ENCODE results near the gene RNF144B. TPM values are rescaled to one million over a fixed set of nuclear protein-coding genes. Genes with fewer than 3 reads are reported as not detected.
"Not testable (repeated sequence)": the region's sequence is repeated elsewhere in the genome, so short reads cannot be mapped to it uniquely, and the experiment has no call there.

RNF144B gene
- total RNA-seq, 1 donor = 0.54 TPM

GRCh38 chr6:18405477-18406293 lies 18.5 kb downstream of the RNF144B start:
- TF ChIP-seq CTCF (IDR thresholded peaks at IDR 0.05; ENCODE audit: insufficient read depth, low read length) = no peak
- DNase-seq (ENCODE audit: low read depth) = peak; percentile 74
- H3K4me3 ChIP-seq (ENCODE audit: low read depth, low read length) = no peak overlapping the region

- no peak overlapping the region for H3K4me3 ChIP-seq (ENCODE audit: low read depth, low read length)
- no peak for TF ChIP-seq CTCF (IDR thresholded peaks at IDR 0.05; ENCODE audit: insufficient read depth, low read length)
- DNase-seq (ENCODE audit: low read depth) = no peak
These were observed 20.0 kb downstream of the RNF144B start for GRCh38 chr6:18406955-18407749.

GRCh38 chr6:18409602-18410001 lies 22.5 kb downstream of the RNF144B start:
- DNase-seq (ENCODE audit: low read depth); H3K4me3 ChIP-seq (ENCODE audit: low read depth, low read length): not testable (repeated sequence)

- no peak for DNase-seq (ENCODE audit: low read depth)
- H3K4me3 ChIP-seq (ENCODE audit: low read depth, low read length) = no peak overlapping the region
- no peak for TF ChIP-seq CTCF (IDR thresholded peaks at IDR 0.05; ENCODE audit: insufficient read depth, low read length)
These were observed 23.3 kb downstream of the RNF144B start for GRCh38 chr6:18410412-18410811.

- H3K4me3 ChIP-seq (ENCODE audit: low read depth, low read length) = no peak overlapping the region
- no peak for TF ChIP-seq CTCF (IDR thresholded peaks at IDR 0.05; ENCODE audit: insufficient read depth, low read length)
- DNase-seq (ENCODE audit: low read depth) = no peak
These were observed 24.9 kb downstream of the RNF144B start for GRCh38 chr6:18412068-18412467.

GRCh38 chr6:18412644-18413043 lies 25.5 kb downstream of the RNF144B start:
- no peak overlapping the region for H3K4me3 ChIP-seq (ENCODE audit: low read depth, low read length)
- DNase-seq (ENCODE audit: low read depth) = no peak
- TF ChIP-seq CTCF (IDR thresholded peaks at IDR 0.05; ENCODE audit: insufficient read depth, low read length) = no peak

- DNase-seq (ENCODE audit: low read depth) = no peak
- H3K4me3 ChIP-seq (ENCODE audit: low read depth, low read length) = no peak overlapping the region
- no peak for TF ChIP-seq CTCF (IDR thresholded peaks at IDR 0.05; ENCODE audit: insufficient read depth, low read length)
These were observed 26.2 kb downstream of the RNF144B start for GRCh38 chr6:18413381-18413780.

All from fibroblast of the aortic adventitia (primary cell).